AG04450 (cell line): ENCODE results near the gene STRBP. TPM values are rescaled to one million over a fixed set of nuclear protein-coding genes. Genes with fewer than 3 reads are reported as not detected.

Experiments used
- CTCF ChIA-PET: fragments of 300-600, 350-600 bp; formaldehyde crosslinking; extraction: SDS; loops from one replicate; lab custom pipeline; 2022; ENCODE audit warnings: antibody characterized with exemption, inconsistent platforms; lab: Charles Lee
- POLR2A ChIA-PET: fragments of 350-600 bp; formaldehyde crosslinking; extraction: SDS; loops from one replicate; lab custom pipeline; 2021; ENCODE audit warnings: antibody characterized with exemption, inconsistent platforms; lab: Yijun Ruan, JAX
- DNase-seq: peaks from one replicate; pipeline ENCODE4 v3.0.0-alpha.2; 2011; ENCODE audit warnings: low read depth, low spot score
- H3K27ac ChIP-seq: one replicate; pipeline ENCODE4 v1.5.1; 2012; ENCODE audit warnings: low read depth, low read length, control low read depth
- H3K27me3 ChIP-seq: one replicate; pipeline ENCODE4 v1.6.0; 2012; ENCODE audit warnings: low read length; ENCODE audit not compliant: control insufficient read depth, insufficient read depth
- H3K4me3 ChIP-seq: 2 replicates; pipeline ENCODE4 v1.5.1; 2011; ENCODE audit warnings: mild to moderate bottlenecking, low read depth, low read length, control low read depth
- H3K9me3 ChIP-seq: 2 replicates; pipeline ENCODE4 v1.5.1; 2012; ENCODE audit warnings: low read length; ENCODE audit not compliant: control insufficient read depth, insufficient read depth
- CTCF ChIP-seq: IDR thresholded peaks from 2 replicates; pipeline ENCODE4 v1.5.1; 2011; ENCODE audit warnings: low read depth, low read length, control low read depth, inconsistent platforms
- polyA plus RNA-seq: library from polyadenylated mRNA; depleted of rRNA; stranded (reverse); fragments of >200 nt; gene quantifications from 2 replicates; pipeline ENCODE4 v1.2.3, GENCODE V29; 2011

STRBP gene
- polyA plus RNA-seq, 1 experiment = 6.3 TPM

GRCh38 chr9:123312306-123312877 lies 44.0 kb upstream of the STRBP start:
- TF ChIP-seq CTCF = no peak
- Histone ChIP-seq H3K27ac (no peak overlapping the region), H3K4me3 (no peak overlapping the region), H3K27me3 (peaks cover 6% of the 10 kb centered on the region), H3K9me3 (no peaks in the 10 kb centered on the region)
- POLR2A ChIA-PET = no interaction called here
- CTCF ChIA-PET = no interaction called here
- DNase-seq = no peak

GRCh38 chr9:123311250-123311752 lies 42.9 kb upstream of the STRBP start:
- CTCF ChIA-PET = no interaction called here
- TF ChIP-seq CTCF = no peak

GRCh38 chr9:123310551-123311249 lies 42.3 kb upstream of the STRBP start:
- Histone ChIP-seq H3K27me3 (peaks cover 8% of the 10 kb centered on the region), H3K9me3 (no peaks in the 10 kb centered on the region), H3K27ac (no peak overlapping the region), H3K4me3 (no peak overlapping the region)
- TF ChIP-seq CTCF = no peak
- no peak for DNase-seq
- CTCF ChIA-PET = interaction anchor here (0.7 kb wide), 1 partner anchor 29 kb away, joined by 3 read pairs; no protein-coding TSS in a partner anchor
- POLR2A ChIA-PET = no interaction called here

More at GRCh38 chr9:123311250-123311752, 42.9 kb upstream of the STRBP start:
- H3K9me3 ChIP-seq = no peaks in the 10 kb centered on the region
- H3K27me3 ChIP-seq = peaks cover 5% of the 10 kb centered on the region
- no peak for DNase-seq
- H3K27ac ChIP-seq = no peak overlapping the region
- POLR2A ChIA-PET = no interaction called here
- no peak overlapping the region for H3K4me3 ChIP-seq

- ChIA-PET CTCF (no interaction called here), POLR2A (no interaction called here)
- Histone ChIP-seq H3K9me3 (no peaks in the 10 kb centered on the region), H3K27me3 (peaks cover 8% of the 10 kb centered on the region), H3K27ac (no peak overlapping the region), H3K4me3 (no peak overlapping the region)
- DNase-seq = no peak
- TF ChIP-seq CTCF = no peak
Measured at GRCh38 chr9:123309611-123310010, 41.2 kb upstream of the STRBP start.

- CTCF ChIA-PET = interaction anchor here (0.6 to 0.7 kb wide), 2 partner anchors 33 to 315 kb away, joined by 3 to 4 read pairs; no protein-coding TSS in a partner anchor
- no peak overlapping the region for H3K4me3 ChIP-seq
- no peak for DNase-seq
- H3K27ac ChIP-seq = no peak overlapping the region
- TF ChIP-seq CTCF = no peak
- no peaks in the 10 kb centered on the region for H3K9me3 ChIP-seq
- POLR2A ChIA-PET = no interaction called here
- peaks cover 6% of the 10 kb centered on the region for H3K27me3 ChIP-seq
Measured at GRCh38 chr9:123305879-123306278, 37.5 kb upstream of the STRBP start.
